Measurements from ENCODE around the gene MRPL22.

The MRPL22 gene

DNA sequence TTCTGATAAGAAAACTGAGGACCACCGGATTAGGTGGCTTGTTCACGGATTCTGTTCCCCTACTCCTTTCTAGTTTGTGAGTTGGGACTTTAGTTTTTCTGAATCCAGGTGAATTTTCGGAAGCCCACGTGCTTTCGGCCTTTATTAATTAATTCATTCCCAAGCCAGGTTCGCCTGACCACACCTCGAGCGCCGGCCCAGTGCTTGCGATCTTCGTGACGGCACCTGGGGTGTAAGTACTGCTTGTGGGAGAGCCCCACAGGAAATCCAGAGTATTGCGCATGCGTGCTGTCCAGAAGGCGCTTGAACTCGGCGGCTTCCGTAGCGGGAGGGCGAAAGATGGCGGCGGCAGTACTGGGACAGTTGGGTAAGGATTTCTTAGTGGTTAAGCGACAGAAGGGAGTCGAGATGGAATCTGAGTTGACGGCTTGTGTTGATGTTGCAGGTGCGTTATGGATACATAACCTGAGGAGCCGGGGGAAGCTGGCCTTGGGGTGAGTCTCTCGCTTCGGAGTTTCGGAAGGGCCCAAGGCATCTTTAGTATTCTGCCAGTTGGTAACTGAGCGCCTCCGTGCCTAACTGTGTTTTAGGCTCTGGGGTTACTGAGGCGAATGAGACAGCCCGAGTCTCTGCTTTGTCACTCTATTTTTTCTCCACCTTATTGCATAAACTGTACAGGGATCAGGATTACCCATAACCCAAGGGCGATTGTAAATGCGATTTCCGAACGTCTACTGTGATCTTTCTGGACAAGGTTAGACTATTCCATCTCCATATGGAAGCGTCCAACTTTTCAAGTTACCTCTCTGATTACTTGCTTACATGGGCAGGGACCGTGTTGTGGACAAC, at the start of gene MRPL22:
Gene MRPL22, plus strand, starts transcription at position 302 of the 849 bp plus-strand sequence. Its CDS starts 38 bp downstream, at position 340.
- H3K27ac ChIP-seq (ENCODE audit: extremely low read depth, low read depth, low read length) = peak within 1 kb of the TSS; percentile 59
- H3K36me3 ChIP-seq (ENCODE audit: control insufficient read depth in 2 of 2, insufficient read depth in 1 of 2, low read length in 2 of 2) = peaks cover under 1 to 4% of the 10 kb centered on the region in 2 experiments; a peak in 2 of 3 replicates
- peaks cover 5% of the 10 kb centered on the region for H3K4me1 ChIP-seq (ENCODE audit: control insufficient read depth, insufficient read depth, low read length)
- POLR2A ChIA-PET = interaction anchor here (0.7 kb wide), 1 partner anchor 289 kb away, joined by 3 read pairs; no protein-coding TSS in a partner anchor
- peak within 1 kb of the TSS; percentile 81 for H3K4me3 ChIP-seq (ENCODE audit: low read depth, low read length)
- CTCF ChIA-PET = interaction anchor here (0.5 kb wide), 1 partner anchor 328 kb away, joined by 4 read pairs; no protein-coding TSS in a partner anchor
- no peaks in the 10 kb centered on the region for H3K9me3 ChIP-seq (ENCODE audit: control insufficient read depth, insufficient read depth, low read depth, low read length)
- TF ChIP-seq ZNF133 (tag by site-specific recombination; IDR thresholded peaks at IDR 0.05) (no peak), ZNF350 (tag by site-specific recombination; IDR thresholded peaks at IDR 0.05) (no peak), ZBTB17 (tag by site-specific recombination; IDR thresholded peaks at IDR 0.05) (peak; percentile 79), BCL11B (tag by site-specific recombination; IDR thresholded peaks at IDR 0.05; ENCODE audit: low read depth) (no peak), ZNF501 (tag by site-specific recombination; IDR thresholded peaks at IDR 0.05) (peak; percentile 44; the same call in 1 of the 2 replicates), ZSCAN18 (tag by site-specific recombination; IDR thresholded peaks at IDR 0.05) (no peak), YY2 (tag by site-specific recombination; IDR thresholded peaks at IDR 0.05) (peak; percentile 92), TRIM28 (IDR thresholded peaks at IDR 0.05; ENCODE audit: borderline replicate concordance, low read length) (peak; percentile 90), ZNF747 (tag by site-specific recombination; IDR thresholded peaks at IDR 0.05) (no peak), PATZ1 (tag by site-specific recombination; IDR thresholded peaks at IDR 0.05) (peak; percentile 78), ZNF184 (tag by site-specific recombination; IDR thresholded peaks at IDR 0.05) (no peak), ZNF423 (tag by site-specific recombination; IDR thresholded peaks at IDR 0.05) (no peak), SCRT2 (tag by site-specific recombination; IDR thresholded peaks at IDR 0.05) (no peak), ZBTB26 (tag by site-specific recombination; optimal IDR thresholded peaks at IDR 0.05) (peak; percentile 29), MYNN (tag by site-specific recombination; IDR thresholded peaks at IDR 0.05; ENCODE audit: borderline replicate concordance) (no peak), KLF9 (tag by site-specific recombination; IDR thresholded peaks at IDR 0.05; ENCODE audit: low read depth) (0 out of 2 replicates have a peak, but pooled peaks have one; percentile 9), SP2 (tag by site-specific recombination; IDR thresholded peaks at IDR 0.05) (0 out of 2 replicates have a peak, but pooled peaks have one; percentile 15), ZBTB7A (tag by site-specific recombination; IDR thresholded peaks at IDR 0.05; ENCODE audit: low read depth) (no peak), OSR2 (tag by site-specific recombination; IDR thresholded peaks at IDR 0.05) (peak; percentile 39; the same call in 1 of the 2 replicates), ZSCAN23 (tag by site-specific recombination; IDR thresholded peaks at IDR 0.05) (no peak), ZNF610 (tag by site-specific recombination; IDR thresholded peaks at IDR 0.05; ENCODE audit: borderline replicate concordance) (peak; percentile 69; the same call in 1 of the 2 replicates), GLIS2 (tag by site-specific recombination; IDR thresholded peaks at IDR 0.05) (peak; percentile 75), ZIC2 (tag by site-specific recombination; IDR thresholded peaks at IDR 0.05) (peak; percentile 43; the same call in 1 of the 2 replicates), ZNF2 (tag by site-specific recombination; IDR thresholded peaks at IDR 0.05) (peak; percentile 83), ZXDB (tag by site-specific recombination; IDR thresholded peaks at IDR 0.05) (peak; percentile 74), IKZF3 (tag by site-specific recombination; IDR thresholded peaks at IDR 0.05) (no peak), TCF7L2 (IDR thresholded peaks at IDR 0.05; ENCODE audit: borderline replicate concordance, low read depth, low read length) (no peak), PBX3 (CRISPR knock-in tag; IDR thresholded peaks at IDR 0.05) (no peak), ZFP3 (tag by site-specific recombination; IDR thresholded peaks at IDR 0.05; ENCODE audit: low read depth) (no peak)
- TF ChIP-seq, protein P1, sequence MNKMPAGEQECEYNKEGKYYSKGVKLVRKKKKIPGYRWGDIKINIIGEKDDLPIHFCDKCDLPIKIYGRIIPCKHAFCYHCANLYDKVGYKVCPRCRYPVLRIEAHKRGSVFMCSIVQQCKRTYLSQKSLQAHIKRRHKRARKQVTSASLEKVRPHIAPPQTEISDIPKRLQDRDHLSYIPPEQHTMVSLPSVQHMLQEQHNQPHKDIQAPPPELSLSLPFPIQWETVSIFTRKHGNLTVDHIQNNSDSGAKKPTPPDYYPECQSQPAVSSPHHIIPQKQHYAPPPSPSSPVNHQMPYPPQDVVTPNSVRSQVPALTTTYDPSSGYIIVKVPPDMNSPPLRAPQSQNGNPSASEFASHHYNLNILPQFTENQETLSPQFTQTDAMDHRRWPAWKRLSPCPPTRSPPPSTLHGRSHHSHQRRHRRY (tag by site-specific recombination; IDR thresholded peaks at IDR 0.05) = no peak
- TF ChIP-seq, protein P2, sequence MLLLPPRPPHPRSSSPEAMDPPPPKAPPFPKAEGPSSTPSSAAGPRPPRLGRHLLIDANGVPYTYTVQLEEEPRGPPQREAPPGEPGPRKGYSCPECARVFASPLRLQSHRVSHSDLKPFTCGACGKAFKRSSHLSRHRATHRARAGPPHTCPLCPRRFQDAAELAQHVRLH (tag by site-specific recombination; IDR thresholded peaks at IDR 0.05) = no peak

All from HEK293 (cell line).